Keratinocyte (primary cell): ENCODE results near the gene PCED1A.

Source experiments
- EZH2 ChIP-seq: IDR thresholded peaks from one replicate; pipeline ENCODE4 v1.6.1; 2012; ENCODE audit warnings: inconsistent platforms, mild to moderate bottlenecking, low read length, moderate library complexity
- TF ChIP-seq, protein P1 (sequence below), 3 experiments: IDR thresholded peaks in 1 of 3; conservative IDR thresholded peaks in 1 of 3; optimal IDR thresholded peaks in 1 of 3; 2 replicates in 2 of 3; 3 replicates in 1 of 3; pipeline versions ENCODE3 to v1.5.1; 2011; ENCODE audit warnings: low read length in 3 of 3, mild to moderate bottlenecking in 3 of 3, moderate library complexity in 2 of 3, control low read depth in 1 of 3, inconsistent platforms in 1 of 3; ENCODE audit not compliant: insufficient read depth in 2 of 3; ENCODE audit errors: extremely low read depth in 1 of 3

DNA sequence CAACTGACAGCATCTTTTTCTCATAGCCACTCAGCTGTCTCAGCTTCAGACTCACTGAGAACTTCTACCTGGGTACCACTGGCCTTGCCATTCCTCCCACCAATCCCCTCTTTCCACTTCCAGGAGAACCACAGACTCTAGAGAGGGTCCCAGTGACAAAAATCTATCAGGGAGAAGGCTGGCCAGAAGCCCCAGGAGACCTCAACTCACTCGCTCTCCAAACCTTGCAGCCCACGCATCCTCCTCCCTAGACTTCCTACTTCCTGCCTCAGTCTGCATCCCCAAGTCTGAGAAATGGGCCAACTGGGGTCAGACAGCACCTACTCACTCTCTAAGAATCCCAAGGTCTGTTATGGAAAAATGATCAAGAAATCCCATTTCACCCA is 23.1 kb downstream of the PCED1A start:
- TF ChIP-seq, protein P1, sequence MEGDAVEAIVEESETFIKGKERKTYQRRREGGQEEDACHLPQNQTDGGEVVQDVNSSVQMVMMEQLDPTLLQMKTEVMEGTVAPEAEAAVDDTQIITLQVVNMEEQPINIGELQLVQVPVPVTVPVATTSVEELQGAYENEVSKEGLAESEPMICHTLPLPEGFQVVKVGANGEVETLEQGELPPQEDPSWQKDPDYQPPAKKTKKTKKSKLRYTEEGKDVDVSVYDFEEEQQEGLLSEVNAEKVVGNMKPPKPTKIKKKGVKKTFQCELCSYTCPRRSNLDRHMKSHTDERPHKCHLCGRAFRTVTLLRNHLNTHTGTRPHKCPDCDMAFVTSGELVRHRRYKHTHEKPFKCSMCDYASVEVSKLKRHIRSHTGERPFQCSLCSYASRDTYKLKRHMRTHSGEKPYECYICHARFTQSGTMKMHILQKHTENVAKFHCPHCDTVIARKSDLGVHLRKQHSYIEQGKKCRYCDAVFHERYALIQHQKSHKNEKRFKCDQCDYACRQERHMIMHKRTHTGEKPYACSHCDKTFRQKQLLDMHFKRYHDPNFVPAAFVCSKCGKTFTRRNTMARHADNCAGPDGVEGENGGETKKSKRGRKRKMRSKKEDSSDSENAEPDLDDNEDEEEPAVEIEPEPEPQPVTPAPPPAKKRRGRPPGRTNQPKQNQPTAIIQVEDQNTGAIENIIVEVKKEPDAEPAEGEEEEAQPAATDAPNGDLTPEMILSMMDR (optimal IDR thresholded peaks at IDR 0.05 in 1 of 3, IDR thresholded peaks at IDR 0.05 in 1 of 3, conservative IDR thresholded peaks at IDR 0.05 in 1 of 3; ENCODE audit: extremely low read depth in 1 of 3, insufficient read depth in 2 of 3, low read length in 3 of 3) = no peak
- TF ChIP-seq EZH2 = no peak
